WTC11 (cell line): Measurements from ENCODE around the gene CD8A. TPM values are rescaled to one million over a fixed set of nuclear protein-coding genes. Genes with fewer than 3 reads are reported as not detected.
"Not testable (repeated sequence)": the region's sequence is repeated elsewhere in the genome, so short reads cannot be mapped to it uniquely, and the experiment has no call there.

Source experiments
- ATAC-seq: fragments of 200-7000 bp; cut with Tn5 transposase; 2 replicates; pipeline ENCODE4 v1.10.0; 2021; ENCODE audit warnings: mild to moderate bottlenecking, moderate library complexity
- CTCF ChIA-PET: fragments of 300-600 bp; sonication (Branson Sonifier 250); formaldehyde crosslinking; loops from one replicate; lab custom pipeline; 2021; ENCODE audit warnings: antibody characterized with exemption; lab: Charles Lee
- POLR2A ChIA-PET: fragments of 350-600 bp; sonication (Branson Sonifier 250); formaldehyde crosslinking; loops from one replicate; lab custom pipeline; 2021; ENCODE audit warnings: antibody characterized with exemption; lab: Charles Lee
- DNase-seq: peaks from one replicate; pipeline ENCODE4 v3.0.0; 2021; ENCODE audit warnings: low spot score
- H3K27ac Mint-ChIP-seq: 2 replicates; pipeline ENCODE4 v1.8.0; 2021; ENCODE audit warnings: mixed read lengths
- H3K27me3 Mint-ChIP-seq: 2 replicates; pipeline ENCODE4 v1.8.0; 2021; ENCODE audit warnings: low read depth, mild to moderate bottlenecking, moderate library complexity, mixed read lengths
- H3K36me3 Mint-ChIP-seq: 2 replicates; pipeline ENCODE4 v1.8.0; 2021; ENCODE audit warnings: mixed read lengths
- H3K4me1 Mint-ChIP-seq: 2 replicates; pipeline ENCODE4 v1.8.0; 2022; ENCODE audit warnings: mixed read lengths
- H3K4me3 Mint-ChIP-seq: 2 replicates; pipeline ENCODE4 v1.8.0; 2021; ENCODE audit warnings: mild to moderate bottlenecking, moderate library complexity, mixed read lengths
- H3K9me3 Mint-ChIP-seq: 2 replicates; pipeline ENCODE4 v1.8.0; 2021; ENCODE audit warnings: mixed read lengths
- MXD4 ChIP-seq: fragments of 250-450 bp; sonication (Bioruptor Pico); IDR thresholded peaks from 2 replicates; pipeline ENCODE4 v1.8.0; 2021; ENCODE audit warnings: mild to moderate bottlenecking, moderate library complexity, borderline replicate concordance
- ZNF671 ChIP-seq: fragments of 250-450 bp; sonication (Bioruptor Pico); IDR thresholded peaks from 2 replicates; pipeline ENCODE4 v1.8.0; 2021; ENCODE audit warnings: mild to moderate bottlenecking
- total RNA-seq: library from RNA; stranded (reverse); gene quantifications from 3 replicates; pipeline ENCODE4 v1.2.3, GENCODE V29; 2021
- TF ChIP-seq, protein P1 (sequence below): sonication (generic); formaldehyde crosslinking; IDR thresholded peaks from 2 replicates; pipeline ENCODE4 v1.8.1; 2022; ENCODE audit warnings: low read depth, missing genetic modification reagents, borderline replicate concordance

Gene CD8A
- total RNA-seq, 1 experiment from 2014 or later = 0.44 TPM

DNA sequence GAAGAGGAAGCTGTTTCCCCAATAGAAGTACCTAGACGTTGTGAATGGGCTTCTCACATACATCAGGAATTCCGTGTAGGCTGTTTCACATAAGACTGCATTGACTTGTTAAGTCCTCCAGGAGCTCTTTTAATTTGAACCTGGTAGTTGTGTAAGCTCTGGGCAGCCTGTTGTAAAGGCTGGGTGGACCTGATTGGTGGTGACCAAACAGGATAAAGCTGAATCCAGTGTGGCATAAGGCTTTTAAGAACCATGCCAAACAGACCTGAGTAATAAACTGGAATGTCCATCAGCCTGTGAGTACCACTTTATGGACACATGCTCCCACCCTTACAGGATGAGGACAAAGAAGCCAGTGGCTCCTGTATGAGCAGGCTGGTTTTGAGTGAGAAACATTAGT lies 46.6 kb downstream of the CD8A start:
- Mint-ChIP-seq H3K9me3 (no peaks in the 10 kb centered on the region), H3K27me3 (no peaks in the 10 kb centered on the region), H3K36me3 (peaks cover 17% of the 10 kb centered on the region), H3K27ac (no peak overlapping the region), H3K4me3 (no peak overlapping the region), H3K4me1 (peaks cover 18% of the 10 kb centered on the region)
- ATAC-seq = no peak
- TF ChIP-seq, protein P1, sequence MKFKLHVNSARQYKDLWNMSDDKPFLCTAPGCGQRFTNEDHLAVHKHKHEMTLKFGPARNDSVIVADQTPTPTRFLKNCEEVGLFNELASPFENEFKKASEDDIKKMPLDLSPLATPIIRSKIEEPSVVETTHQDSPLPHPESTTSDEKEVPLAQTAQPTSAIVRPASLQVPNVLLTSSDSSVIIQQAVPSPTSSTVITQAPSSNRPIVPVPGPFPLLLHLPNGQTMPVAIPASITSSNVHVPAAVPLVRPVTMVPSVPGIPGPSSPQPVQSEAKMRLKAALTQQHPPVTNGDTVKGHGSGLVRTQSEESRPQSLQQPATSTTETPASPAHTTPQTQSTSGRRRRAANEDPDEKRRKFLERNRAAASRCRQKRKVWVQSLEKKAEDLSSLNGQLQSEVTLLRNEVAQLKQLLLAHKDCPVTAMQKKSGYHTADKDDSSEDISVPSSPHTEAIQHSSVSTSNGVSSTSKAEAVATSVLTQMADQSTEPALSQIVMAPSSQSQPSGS = no peak
- TF ChIP-seq ZNF671 (CRISPR knock-in tag) (no peak), MXD4 (CRISPR knock-in tag) (no peak)
- ChIA-PET CTCF (no interaction called here), POLR2A (no interaction called here)
- no peak for DNase-seq

DNA sequence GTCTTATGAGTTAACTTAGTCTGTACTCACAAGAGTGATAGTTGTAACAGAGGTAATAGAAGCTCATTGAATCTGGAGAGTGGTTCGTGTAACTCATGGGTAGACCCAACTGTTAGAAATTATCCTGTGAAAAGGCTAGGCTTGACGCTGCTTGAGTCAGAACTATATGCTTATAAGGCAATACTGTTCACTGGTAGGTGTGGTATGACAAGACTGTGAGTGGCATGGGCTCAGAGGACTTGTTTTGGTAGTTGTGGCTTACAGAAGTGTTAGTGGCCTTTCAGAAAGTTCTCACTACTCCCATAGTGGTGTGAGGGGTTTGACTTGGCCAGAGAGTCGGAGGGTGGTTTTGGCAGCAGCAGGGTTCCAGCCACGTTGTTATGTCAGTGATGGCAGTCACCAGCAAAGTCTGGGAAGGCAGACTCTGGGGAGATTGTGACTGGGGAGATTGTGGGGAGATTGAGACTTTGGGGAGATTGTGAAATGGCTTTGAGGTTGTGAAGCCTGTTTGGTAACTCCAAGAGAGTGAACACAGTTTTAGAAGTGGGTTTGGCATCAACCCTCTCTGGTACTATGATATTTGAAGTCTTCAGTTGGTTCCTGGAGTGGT lies 48.7 kb downstream of the CD8A start:
- ATAC-seq, H3K4me3 Mint-ChIP-seq, H3K27ac Mint-ChIP-seq, H3K9me3 Mint-ChIP-seq, DNase-seq, CTCF ChIA-PET, H3K27me3 Mint-ChIP-seq, POLR2A ChIA-PET, H3K4me1 Mint-ChIP-seq: not testable (repeated sequence)
- H3K36me3 Mint-ChIP-seq = peaks cover 13% of the 10 kb centered on the region

DNA sequence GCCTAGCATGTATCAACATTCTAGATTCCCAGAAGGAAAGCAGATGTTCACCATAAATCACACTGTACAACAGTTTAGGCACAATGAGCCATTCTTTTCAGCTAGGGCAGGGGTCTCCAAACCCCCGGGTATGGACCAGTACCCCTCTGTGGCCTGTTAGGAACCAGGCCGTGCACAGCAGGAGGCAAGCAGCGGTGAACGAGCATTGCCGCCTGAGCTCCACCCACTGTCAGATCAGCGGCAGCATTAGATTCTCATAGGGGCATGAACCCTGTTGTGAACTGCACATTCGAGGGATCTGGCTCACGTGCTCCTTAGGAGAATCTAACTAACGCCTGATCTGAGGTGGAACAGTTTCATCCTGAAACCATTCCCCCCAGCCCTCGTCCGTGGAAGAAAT lies 50.8 kb downstream of the CD8A start:
- POLR2A ChIA-PET, H3K27ac Mint-ChIP-seq, H3K9me3 Mint-ChIP-seq, CTCF ChIA-PET, DNase-seq, H3K4me1 Mint-ChIP-seq, H3K4me3 Mint-ChIP-seq, H3K27me3 Mint-ChIP-seq: not testable (repeated sequence)
- H3K36me3 Mint-ChIP-seq = peaks cover 13% of the 10 kb centered on the region
- ATAC-seq = peak; percentile 46

DNA sequence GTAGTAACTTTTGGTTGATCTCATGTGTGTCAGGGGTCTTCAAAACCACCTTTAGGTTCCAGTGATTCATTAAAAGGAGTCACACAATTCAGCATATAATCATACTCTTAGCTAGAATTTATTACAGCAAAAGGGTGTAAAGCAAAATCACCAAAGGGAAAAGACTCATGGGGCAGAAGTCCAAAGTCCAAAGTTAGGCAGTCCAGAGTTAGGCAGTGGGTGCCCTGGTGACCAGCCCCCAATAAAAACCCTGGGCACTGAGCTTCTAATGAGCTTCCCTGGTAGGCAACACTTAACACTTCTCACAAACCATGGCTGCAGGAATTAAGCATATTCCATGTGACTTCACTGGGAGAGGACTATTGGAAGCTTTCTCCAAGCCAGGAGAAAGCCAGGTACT lies 51.2 kb downstream of the CD8A start:
- DNase-seq, H3K4me1 Mint-ChIP-seq, POLR2A ChIA-PET, H3K4me3 Mint-ChIP-seq, H3K9me3 Mint-ChIP-seq, H3K27ac Mint-ChIP-seq, H3K27me3 Mint-ChIP-seq, CTCF ChIA-PET: not testable (repeated sequence)
- peak; percentile 22 for ATAC-seq
- peaks cover 13% of the 10 kb centered on the region for H3K36me3 Mint-ChIP-seq

DNA sequence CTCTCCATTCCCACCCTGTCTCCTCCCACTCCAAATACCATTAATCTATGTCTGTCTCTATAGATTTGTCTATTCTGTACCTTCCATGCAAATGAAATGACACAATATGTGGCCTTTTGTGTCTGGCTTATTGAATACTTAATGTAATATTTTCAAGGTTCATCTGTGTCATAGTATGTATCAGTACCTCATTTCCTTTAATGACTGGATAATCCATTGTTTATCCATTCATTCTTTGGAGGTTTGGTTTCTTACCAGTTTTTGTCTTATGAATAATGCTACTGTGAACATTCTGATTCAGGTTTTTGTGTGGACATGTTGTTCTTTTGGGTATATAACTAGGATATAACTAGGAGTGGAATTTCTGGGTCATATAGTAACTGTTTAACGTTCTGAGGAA lies 55.8 kb downstream of the CD8A start:
- H3K27ac Mint-ChIP-seq, H3K36me3 Mint-ChIP-seq, H3K27me3 Mint-ChIP-seq, ATAC-seq, DNase-seq, H3K4me3 Mint-ChIP-seq, H3K4me1 Mint-ChIP-seq, H3K9me3 Mint-ChIP-seq, CTCF ChIA-PET, POLR2A ChIA-PET: not testable (repeated sequence)

Other genes starting within 250 kb of the CD8A start
- 21.3 to 22.7 TPM (median 22.7 TPM) in 3 replicates for gene CHMP3, start 227.5 kb downstream of the CD8A start, total RNA-seq
- gene RNF103, start 167.0 kb downstream of the CD8A start, total RNA-seq = 6.8 to 9.0 TPM (median 8.0 TPM) in 3 replicates
- gene RMND5A, start 70.6 kb downstream of the CD8A start, total RNA-seq = 54.4 to 55.4 TPM (median 54.5 TPM) in 3 replicates
- gene CD8B, start 71.0 kb upstream of the CD8A start, total RNA-seq = 0.70 to 0.73 TPM (median 0.71 TPM) in 3 replicates
- gene RGPD1, start 151.2 kb upstream of the CD8A start, total RNA-seq = 3.8 to 6.4 TPM (median 5.0 TPM) in 3 replicates
- gene PLGLB1, start 230.9 kb upstream of the CD8A start, total RNA-seq = 0.44 to 0.55 TPM (median 0.52 TPM) in 3 replicates